ENCODE data around the gene HMGCS2. TPM values are rescaled to one million over a fixed set of nuclear protein-coding genes. Genes with fewer than 3 reads are reported as not detected.

The HMGCS2 gene
- total and polyA plus RNA-seq, 9 of the 15 experiments (the other 6 are each of a cell fraction or from before 2014, with no cell fraction given): 0.13 TPM; not detected in 8

- ATAC-seq: no peak
- H3K79me2 ChIP-seq (ENCODE audit: control insufficient read depth, insufficient read depth, low read length): no peaks in the 10 kb centered on the region
- no TSS peak for BruUV-seq (replicated peaks)
- H3K27me3 ChIP-seq (ENCODE audit: control insufficient read depth in 2 of 2, insufficient read depth in 2 of 2, low read length in 2 of 2): peaks cover 53 to 56% of the 10 kb centered on the region in 2 experiments
- no peak overlapping the region for H3K4me2 ChIP-seq (ENCODE audit: insufficient read depth, low read length)
- 0% methylated on average over 1 of the region's 1 CpG for WGBS (ENCODE audit: insufficient coverage, low coverage, missing lambda C conversion rate)
- no peaks in the 10 kb centered on the region for H3K36me3 ChIP-seq (ENCODE audit: control insufficient read depth, insufficient read depth, low read length)
- H2AFZ ChIP-seq (ENCODE audit: low read depth, low read length): no peak overlapping the region
- H3K9me1 ChIP-seq (ENCODE audit: control insufficient read depth, insufficient read depth, low read length): no peaks in the 10 kb centered on the region
- H3K4me1 ChIP-seq (replicated peaks in 1 of 2; ENCODE audit: control insufficient read depth in 2 of 2, insufficient read depth in 2 of 2, low read length in 2 of 2): no peaks in the 10 kb centered on the region
- H3K27ac ChIP-seq (ENCODE audit: extremely low read depth, low read depth, low read length): no peak overlapping the region
- in situ Hi-C loops (cut with MboI): no loop called here
- H4K20me1 ChIP-seq (replicated peaks; ENCODE audit: control insufficient read depth, insufficient read depth, low read length): no peaks in the 10 kb centered on the region
- no peak for FAIRE-seq
- intact Hi-C loops (cut with micrococcal nuclease): loop anchor here (5.0 kb wide), 1 partner anchor 50 kb away; no protein-coding TSS in a partner anchor
- no peak for DNase-seq (ENCODE audit: extremely low read depth in 1 of 4, low spot score in 3 of 4)
- no peaks in the 10 kb centered on the region for H3K9me3 ChIP-seq (replicated peaks; ENCODE audit: control insufficient read depth, insufficient read depth, low read depth, low read length)
- H3K4me3 ChIP-seq: no peak overlapping the region
- no peak overlapping the region for H3K9ac ChIP-seq (ENCODE audit: insufficient read depth in 1 of 2, low read depth in 2 of 2, low read length in 2 of 2)
- no peak for TF ChIP-seq SRSF9 (IDR thresholded peaks at IDR 0.05; ENCODE audit: borderline replicate concordance, low read depth, low read length)
- no peak for TF ChIP-seq KLF1 (tag; IDR thresholded peaks at IDR 0.05)
- TF ChIP-seq MITF (IDR thresholded peaks at IDR 0.05): no peak
- CTCF ChIA-PET (ENCODE audit: low intra/inter-chr PET ratio): no interaction called here
- POLR2A ChIA-PET: interaction anchor here (1.0 kb wide), 1 partner anchor 139 kb away, joined by 4 read pairs; no protein-coding TSS in a partner anchor
Observed at GRCh38 chr1:119797162-119797561, 28.5 kb upstream of the HMGCS2 start.

All from K562 (cell line).